ENCODE data around the gene GEMIN7. TPM values are rescaled to one million over a fixed set of nuclear protein-coding genes. Genes with fewer than 3 reads are reported as not detected.

GEMIN7 gene
- total and polyA plus RNA-seq, 2 of the 13 experiments (the other 11 are each of a cell fraction or from before 2014, with no cell fraction given) = 24.1 to 30.6 TPM

DNA sequence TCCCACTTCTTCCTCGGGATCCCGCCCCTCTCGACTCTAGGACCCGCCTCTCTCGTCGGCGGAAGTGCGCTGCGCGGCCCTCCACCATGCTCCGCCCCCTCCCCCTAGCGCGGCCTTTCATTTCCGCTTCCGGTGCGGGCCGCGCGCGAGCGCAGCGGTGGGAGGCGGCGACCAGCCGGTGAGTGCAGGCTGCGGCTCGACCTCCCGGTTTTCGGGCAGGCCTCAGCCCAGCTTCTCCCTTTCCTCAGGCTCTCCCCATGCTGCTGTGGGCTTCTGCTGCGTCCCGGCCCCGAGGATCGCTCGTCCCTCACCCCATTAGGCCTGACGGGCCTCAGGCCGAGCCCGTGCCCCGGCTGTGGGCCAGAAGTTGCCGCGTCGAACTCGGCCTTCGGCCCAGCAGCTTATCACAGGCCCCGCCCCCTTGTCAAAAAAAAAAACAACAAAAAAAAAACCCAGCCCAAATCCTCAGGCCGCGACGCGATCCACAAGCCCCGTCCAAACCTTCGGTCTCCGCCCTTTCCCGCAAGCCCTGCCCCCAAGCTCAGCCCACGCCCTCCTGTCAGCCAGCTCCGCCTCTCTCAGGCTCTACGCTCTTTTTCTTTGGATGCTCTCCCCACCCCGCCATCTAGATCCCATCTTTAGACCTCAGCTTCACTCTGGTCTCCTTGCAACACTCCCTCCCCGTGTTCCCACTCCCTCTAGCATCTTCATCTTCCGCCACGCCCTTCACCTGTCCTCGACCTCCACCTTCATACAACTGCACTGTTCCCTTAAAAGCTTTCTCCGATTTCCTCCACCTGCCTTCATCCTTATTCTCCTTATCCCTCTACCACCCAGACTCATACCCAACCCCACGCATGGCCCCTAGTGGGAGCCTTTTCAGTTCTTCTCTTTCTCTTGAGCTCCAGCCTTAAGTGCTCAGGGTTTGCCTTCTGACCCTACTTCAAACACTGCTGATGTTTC, 39.8 kb upstream of the GEMIN7 start, which contains the start of gene CLASRP (continued):
- TF ChIP-seq ZSCAN30 (CRISPR knock-in tag; IDR thresholded peaks at IDR 0.05) (no peak), IRF9 (CRISPR knock-in tag; IDR thresholded peaks at IDR 0.05; ENCODE audit: borderline replicate concordance) (peak; percentile 73; the same call in 1 of the 2 replicates), TBX3 (IDR thresholded peaks at IDR 0.05; ENCODE audit: borderline replicate concordance) (no peak), ZNF33A (CRISPR knock-in tag; IDR thresholded peaks at IDR 0.05; ENCODE audit: borderline replicate concordance) (no peak), KDM5B (CRISPR knock-in tag; IDR thresholded peaks at IDR 0.05; ENCODE audit: borderline replicate concordance) (peak; percentile 84; the same call in 1 of the 2 replicates), AHR (CRISPR knock-in tag; IDR thresholded peaks at IDR 0.05) (no peak; the same call in 1 of the 2 replicates), GATAD1 (CRISPR knock-in tag; IDR thresholded peaks at IDR 0.05) (peak; percentile 92), ZNF550 (CRISPR knock-in tag; IDR thresholded peaks at IDR 0.05; ENCODE audit: borderline replicate concordance) (peak; percentile 79; the same call in 1 of the 2 replicates), NFYB (CRISPR knock-in tag; IDR thresholded peaks at IDR 0.05) (no peak; the same call in 1 of the 2 replicates), ZNF484 (CRISPR knock-in tag; IDR thresholded peaks at IDR 0.05; ENCODE audit: borderline replicate concordance, low read depth) (no peak), MXD1 (CRISPR knock-in tag; IDR thresholded peaks at IDR 0.05) (peak; percentile 74), THRA (CRISPR knock-in tag; IDR thresholded peaks at IDR 0.05; ENCODE audit: borderline replicate concordance) (no peak), TCF7L2 (IDR thresholded peaks at IDR 0.05; ENCODE audit: low read depth, low read length) (no peak), ZFP1 (CRISPR knock-in tag; IDR thresholded peaks at IDR 0.05) (no peak)
- TF ChIP-seq, protein P1, sequence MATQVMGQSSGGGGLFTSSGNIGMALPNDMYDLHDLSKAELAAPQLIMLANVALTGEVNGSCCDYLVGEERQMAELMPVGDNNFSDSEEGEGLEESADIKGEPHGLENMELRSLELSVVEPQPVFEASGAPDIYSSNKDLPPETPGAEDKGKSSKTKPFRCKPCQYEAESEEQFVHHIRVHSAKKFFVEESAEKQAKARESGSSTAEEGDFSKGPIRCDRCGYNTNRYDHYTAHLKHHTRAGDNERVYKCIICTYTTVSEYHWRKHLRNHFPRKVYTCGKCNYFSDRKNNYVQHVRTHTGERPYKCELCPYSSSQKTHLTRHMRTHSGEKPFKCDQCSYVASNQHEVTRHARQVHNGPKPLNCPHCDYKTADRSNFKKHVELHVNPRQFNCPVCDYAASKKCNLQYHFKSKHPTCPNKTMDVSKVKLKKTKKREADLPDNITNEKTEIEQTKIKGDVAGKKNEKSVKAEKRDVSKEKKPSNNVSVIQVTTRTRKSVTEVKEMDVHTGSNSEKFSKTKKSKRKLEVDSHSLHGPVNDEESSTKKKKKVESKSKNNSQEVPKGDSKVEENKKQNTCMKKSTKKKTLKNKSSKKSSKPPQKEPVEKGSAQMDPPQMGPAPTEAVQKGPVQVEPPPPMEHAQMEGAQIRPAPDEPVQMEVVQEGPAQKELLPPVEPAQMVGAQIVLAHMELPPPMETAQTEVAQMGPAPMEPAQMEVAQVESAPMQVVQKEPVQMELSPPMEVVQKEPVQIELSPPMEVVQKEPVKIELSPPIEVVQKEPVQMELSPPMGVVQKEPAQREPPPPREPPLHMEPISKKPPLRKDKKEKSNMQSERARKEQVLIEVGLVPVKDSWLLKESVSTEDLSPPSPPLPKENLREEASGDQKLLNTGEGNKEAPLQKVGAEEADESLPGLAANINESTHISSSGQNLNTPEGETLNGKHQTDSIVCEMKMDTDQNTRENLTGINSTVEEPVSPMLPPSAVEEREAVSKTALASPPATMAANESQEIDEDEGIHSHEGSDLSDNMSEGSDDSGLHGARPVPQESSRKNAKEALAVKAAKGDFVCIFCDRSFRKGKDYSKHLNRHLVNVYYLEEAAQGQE (IDR thresholded peaks at IDR 0.05; ENCODE audit: borderline replicate concordance in 1 of 2, low read depth in 1 of 2, low read length in 2 of 2) = no peak
